B cell (primary cell): ENCODE data around the gene GTF2IRD1.

Experiments
- CTCF ChIP-seq: fragments of 200-600 bp; IDR thresholded peaks from one replicate; pipeline ENCODE4 v1.8.0; 2022; ENCODE audit warnings: antibody characterized with exemption, mild to moderate bottlenecking
- EZH2 ChIP-seq: IDR thresholded peaks from 2 replicates; pipeline ENCODE4 v1.6.1; 2012; ENCODE audit warnings: borderline replicate concordance, low read depth, mild to moderate bottlenecking, moderate library complexity, low read length; ENCODE audit not compliant: insufficient read depth, poor library complexity, severe bottlenecking

- TF ChIP-seq CTCF (no peak), EZH2 (no peak)
These were observed 25.7 kb upstream of the GTF2IRD1 start for GRCh38 chr7:74428023-74428422.
